SK-MEL-5 (cell line): ENCODE data around the gene KPNB1. TPM values are rescaled to one million over a fixed set of nuclear protein-coding genes. Genes with fewer than 3 reads are reported as not detected.
A peak's percentile ranks its signal among the peaks of the same experiment; 100 is the strongest.

Experiments used
- DNase-seq: peaks from one replicate; pipeline ENCODE4 v3.0.0-alpha.2; 2016; ENCODE audit warnings: low read depth, low spot score
- in situ Hi-C: cut with HindIII; loops from 2 replicates; pipeline ENCODE4 v1.10.0; 2016; ENCODE audit warnings: low sequenced_read_pairs, high pct_unique_total_duplicates, low pct_unique_long_range_greater_than_20kb
- total RNA-seq: library from RNA; depleted of rRNA; stranded (reverse); fragments of >200 nt; shearing (Covaris generic); gene quantifications from 2 replicates; pipeline ENCODE4 v1.2.3, GENCODE V29; 2014

Gene KPNB1
- total RNA-seq, 1 experiment from 2014 or later, result 286 TPM

GRCh38 chr17:47692137-47692894 lies 42.6 kb downstream of the KPNB1 start:
- in situ Hi-C loops, result no loop called here
- DNase-seq, result no peak

GRCh38 chr17:47692895-47693730 lies 43.4 kb downstream of the KPNB1 start:
- in situ Hi-C loops, result no loop called here
- no peak for DNase-seq

- DNase-seq, result peak; percentile 61
- in situ Hi-C loops, result no loop called here
Observed at GRCh38 chr17:47693731-47694580, 44.2 kb downstream of the KPNB1 start, which contains the start of gene TBKBP1. Gene TBKBP1 (plus strand): TSS chr17:47694161. CDS start chr17:47696113, 1,952 bp downstream.

GRCh38 chr17:47694581-47695428 lies 45.1 kb downstream of the KPNB1 start:
- DNase-seq, result no peak
- in situ Hi-C loops, result no loop called here

GRCh38 chr17:47695429-47696376 lies 46.0 kb downstream of the KPNB1 start:
- in situ Hi-C loops, result no loop called here
- no peak for DNase-seq

- DNase-seq, result no peak
- in situ Hi-C loops, result no loop called here
Observed at GRCh38 chr17:47696717-47697642, 47.3 kb downstream of the KPNB1 start.

GRCh38 chr17:47697906-47698711 lies 48.4 kb downstream of the KPNB1 start:
- no peak for DNase-seq
- in situ Hi-C loops, result no loop called here

- DNase-seq, result peak; percentile 63
- in situ Hi-C loops, result no loop called here
Observed at GRCh38 chr17:47698749-47699535, 49.2 kb downstream of the KPNB1 start.

- in situ Hi-C loops, result no loop called here
- DNase-seq, result no peak
Observed at GRCh38 chr17:47699536-47699840, 49.8 kb downstream of the KPNB1 start.

- in situ Hi-C loops, result no loop called here
- no peak for DNase-seq
Observed at GRCh38 chr17:47700471-47701449, 51.0 kb downstream of the KPNB1 start.

- in situ Hi-C loops, result no loop called here
- DNase-seq, result no peak
Observed at GRCh38 chr17:47701608-47702007, 51.9 kb downstream of the KPNB1 start.

- in situ Hi-C loops, result no loop called here
- DNase-seq, result no peak
Observed at GRCh38 chr17:47702391-47702995, 52.8 kb downstream of the KPNB1 start.
